Erythroblast (primary cell): Measurements from ENCODE around the gene INSYN2A.
A peak's percentile ranks its signal among the peaks of the same experiment; 100 is the strongest.

Experiments used
- DNase-seq, 2 experiments: peaks; one replicate each; lab custom pipeline; 2025; lab: John Stamatoyannopoulos, UW
- GATA1 ChIP-seq: IDR thresholded peaks from 2 replicates; pipeline ENCODE4 v1.6.1; 2011; ENCODE audit warnings: low read depth, mild to moderate bottlenecking, control low read depth, low read length, moderate library complexity
- POLR2A ChIP-seq: IDR thresholded peaks from 2 replicates; pipeline ENCODE4 v1.6.1; 2011; ENCODE audit warnings: mild to moderate bottlenecking, low read length

INSYN2A gene

GRCh38 chr10:127196282-127197153 lies at the start of gene INSYN2A:
Gene INSYN2A, minus strand, starts transcription at chr10:127196591. Its CDS starts 20,196 bp downstream, at chr10:127176395.
- no peak for DNase-seq
- TF ChIP-seq POLR2A (no peak), GATA1 (no peak)

- TF ChIP-seq GATA1 (no peak), POLR2A (no peak)
Observed at GRCh38 chr10:127245456-127245855, 49.1 kb upstream of the INSYN2A start.

GRCh38 chr10:127243490-127244272 lies 47.3 kb upstream of the INSYN2A start:
- peak; percentile 12 to 27 for DNase-seq
- TF ChIP-seq GATA1 (no peak), POLR2A (no peak)

More at GRCh38 chr10:127245456-127245855, 49.1 kb upstream of the INSYN2A start:
- no peak for DNase-seq

- DNase-seq, result no peak
- no peak for TF ChIP-seq POLR2A
Observed at GRCh38 chr10:127242914-127243313, 46.5 kb upstream of the INSYN2A start.

DNA sequence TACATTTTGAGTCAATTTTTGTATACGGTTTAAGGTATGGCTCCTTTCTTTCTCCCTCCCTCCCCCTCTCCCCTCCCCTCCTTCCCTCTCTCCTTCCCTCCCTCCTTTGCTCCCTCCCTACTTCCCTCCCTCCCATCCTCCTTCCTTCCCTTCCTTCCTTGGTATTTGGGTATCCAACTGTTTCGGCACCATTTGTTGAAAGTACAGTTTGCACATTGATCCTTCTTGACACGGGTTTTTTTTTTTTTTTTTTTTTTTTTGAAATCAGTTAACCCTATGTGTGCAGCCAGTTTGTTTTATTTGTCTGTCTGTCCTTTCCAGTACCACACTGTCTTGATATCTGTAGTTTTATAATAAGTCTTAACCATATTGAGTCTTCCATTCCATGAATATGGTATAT lies 39.9 kb upstream of the INSYN2A start:
- TF ChIP-seq GATA1 (no peak), POLR2A (no peak)
- DNase-seq, result no peak

DNA sequence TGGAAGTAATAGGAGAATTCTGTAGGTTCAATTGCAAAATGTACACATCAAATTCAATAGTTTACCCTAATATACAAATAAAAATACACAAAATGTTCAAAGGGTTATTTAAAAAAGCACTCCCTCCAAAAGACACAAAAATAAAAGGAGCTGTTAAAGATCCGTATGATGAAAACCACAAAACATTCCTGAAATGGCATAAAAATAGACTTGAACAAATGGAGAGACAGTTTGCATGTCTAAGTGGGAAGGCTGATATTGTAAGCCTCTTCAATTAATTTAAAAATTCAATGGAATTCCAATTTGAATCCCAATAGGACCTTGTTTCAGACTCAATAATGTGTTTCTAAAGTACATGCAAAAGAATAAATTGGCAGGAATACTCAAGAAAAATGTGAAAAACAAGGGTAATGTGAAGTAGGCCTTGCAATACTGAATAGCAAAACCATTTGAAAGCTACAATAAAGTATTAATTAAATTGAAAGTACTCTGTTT lies 38.0 kb upstream of the INSYN2A start:
- no peak for TF ChIP-seq POLR2A
- TF ChIP-seq GATA1, result no peak
- no peak for DNase-seq

GRCh38 chr10:127228195-127228787 lies 31.9 kb upstream of the INSYN2A start:
- DNase-seq, result no peak
- TF ChIP-seq GATA1 (no peak), POLR2A (no peak)

DNA sequence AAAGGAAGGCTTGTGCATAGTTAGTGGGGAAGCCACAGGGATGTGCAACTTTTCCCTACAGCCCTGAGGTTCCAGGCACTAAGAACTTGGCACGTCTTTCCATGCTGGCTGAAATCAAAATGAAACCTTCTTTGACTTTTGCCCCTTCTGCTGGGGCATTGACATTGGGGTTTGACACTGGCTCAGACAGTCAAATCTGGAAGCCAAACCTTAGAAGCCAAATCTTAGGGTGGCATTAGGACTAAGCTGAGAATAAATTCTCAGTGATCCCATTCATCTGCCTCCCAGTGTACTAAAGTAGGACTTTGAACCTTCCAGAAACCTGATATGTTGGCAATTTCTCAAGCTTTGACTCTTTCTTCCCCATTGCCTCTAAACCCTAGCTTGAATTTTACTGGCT lies 31.3 kb upstream of the INSYN2A start:
- TF ChIP-seq POLR2A, result no peak
- no peak for TF ChIP-seq GATA1
- DNase-seq, result no peak

DNA sequence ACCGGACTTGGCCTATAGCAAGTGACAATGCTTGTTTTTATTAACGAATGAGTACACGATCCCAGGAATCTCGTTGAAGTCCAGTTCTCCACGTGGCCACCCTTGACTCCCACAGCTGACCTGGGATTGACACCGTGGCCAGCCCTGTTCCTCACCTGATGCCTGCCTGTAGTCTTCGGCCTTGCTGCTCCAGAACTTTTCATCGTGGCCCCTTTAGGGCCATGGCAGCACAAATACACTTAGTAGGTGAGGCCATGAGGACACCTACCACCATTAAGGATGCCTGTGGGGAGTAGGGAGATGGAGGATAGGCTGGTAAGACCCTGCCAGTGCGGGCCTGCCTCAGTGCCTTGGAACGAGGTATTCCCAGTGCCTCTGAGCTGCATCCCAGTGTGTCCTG lies 30.6 kb upstream of the INSYN2A start:
- TF ChIP-seq POLR2A, result no peak
- TF ChIP-seq GATA1, result no peak
- DNase-seq, result no peak

GRCh38 chr10:127221281-127221680 lies 24.9 kb upstream of the INSYN2A start:
- no peak for DNase-seq
- TF ChIP-seq GATA1 (no peak), POLR2A (no peak)

GRCh38 chr10:127218658-127219057 lies 22.3 kb upstream of the INSYN2A start:
- DNase-seq, result no peak
- TF ChIP-seq GATA1 (no peak), POLR2A (no peak)

DNA sequence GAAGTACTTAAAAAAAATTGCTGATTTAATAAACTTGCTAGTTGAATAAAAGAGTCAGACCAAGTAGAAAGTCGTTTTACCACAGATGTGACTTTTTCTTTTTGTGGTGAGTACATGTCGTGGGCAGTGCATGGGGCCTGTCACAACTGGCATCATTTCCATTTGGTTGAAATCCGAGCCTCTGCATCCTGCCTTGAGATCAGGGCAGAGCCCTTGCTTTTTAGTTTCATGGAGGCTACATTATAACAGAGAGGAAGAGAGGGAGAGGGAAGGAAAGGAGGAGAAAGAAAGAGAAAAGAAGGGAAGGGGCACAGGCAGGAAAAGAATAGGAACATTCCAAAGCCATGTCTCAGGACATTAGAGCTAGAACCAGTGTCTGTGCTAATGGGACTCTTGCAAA lies 20.4 kb upstream of the INSYN2A start:
- TF ChIP-seq POLR2A (no peak), GATA1 (no peak)
- no peak for DNase-seq

GRCh38 chr10:127216274-127216673 lies 19.9 kb upstream of the INSYN2A start:
- TF ChIP-seq POLR2A (no peak), GATA1 (no peak)
- DNase-seq, result no peak

DNA sequence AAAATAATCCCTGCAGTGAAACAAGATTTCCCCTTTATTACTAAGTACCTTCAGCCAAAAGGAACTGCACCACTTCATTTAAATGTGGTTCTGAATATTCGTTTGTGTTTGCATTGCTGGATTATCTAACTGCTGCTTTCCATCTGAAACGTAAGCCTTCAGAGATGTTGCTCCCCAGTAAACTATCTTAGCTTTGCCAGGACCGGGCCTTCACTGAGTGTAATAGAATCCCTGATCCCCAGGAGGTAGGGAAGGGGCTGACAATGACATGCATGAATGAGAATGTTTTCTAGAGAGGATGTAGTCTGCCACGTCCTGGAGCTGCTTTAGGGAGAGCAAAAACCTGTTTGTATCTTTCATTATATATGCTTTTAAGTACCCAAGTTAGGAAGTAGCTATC lies 19.5 kb upstream of the INSYN2A start:
- TF ChIP-seq POLR2A (no peak), GATA1 (no peak)
- no peak for DNase-seq
